Measurements from ENCODE around the gene ZNRF4. TPM values are rescaled to one million over a fixed set of nuclear protein-coding genes. Genes with fewer than 3 reads are reported as not detected.

The ZNRF4 gene
- not detected for total RNA-seq

DNA sequence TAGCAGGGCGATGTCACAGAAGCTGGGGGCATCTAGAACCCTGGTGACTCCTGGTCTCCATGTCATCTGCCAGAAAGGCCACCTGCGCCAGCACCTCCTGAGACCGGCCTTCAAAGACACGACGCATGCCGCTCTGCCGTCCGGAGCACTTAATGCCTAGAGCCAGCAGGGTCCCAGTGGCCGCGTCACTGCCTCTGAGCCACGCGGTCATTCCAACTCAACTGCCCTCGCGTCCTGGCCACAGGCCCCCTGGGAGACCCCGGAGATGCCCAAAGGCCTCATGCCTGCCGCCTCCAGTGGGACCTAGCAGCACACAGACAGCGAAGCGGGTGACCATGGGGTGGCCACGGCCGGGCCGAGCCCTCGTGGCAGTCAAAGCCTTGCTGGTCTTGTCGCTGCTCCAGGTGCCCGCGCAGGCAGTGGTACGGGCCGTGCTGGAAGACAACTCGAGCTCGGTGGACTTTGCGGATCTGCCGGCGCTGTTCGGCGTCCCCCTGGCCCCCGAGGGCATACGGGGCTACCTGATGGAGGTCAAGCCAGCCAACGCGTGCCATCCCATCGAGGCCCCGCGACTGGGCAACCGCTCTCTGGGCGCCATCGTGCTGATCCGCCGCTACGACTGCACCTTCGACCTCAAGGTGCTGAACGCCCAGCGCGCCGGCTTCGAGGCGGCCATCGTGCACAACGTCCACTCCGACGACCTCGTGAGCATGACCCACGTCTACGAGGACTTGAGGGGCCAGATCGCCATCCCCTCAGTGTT lies at the start of gene ZNRF4:
Gene ZNRF4 (plus strand): TSS at position 51 of the 763 bp plus-strand sequence. CDS start 75 bp downstream, at position 126.

Other genes starting within 250 kb of the ZNRF4 start
- gene PTPRS, start 114.6 kb upstream of the ZNRF4 start, total RNA-seq: under 1 TPM in 1 of 2 experiments, not detected in 1; 0.05 TPM
- under 1 TPM; 0.36 to 0.55 TPM for gene TINCR, start 112.5 kb downstream of the ZNRF4 start, total RNA-seq
- gene SAFB2, start 167.4 kb downstream of the ZNRF4 start, total RNA-seq: 10 to 100 TPM; 82.8 to 84.2 TPM
- 100 to 1,000 TPM; 119 to 125 TPM for gene SAFB, start 167.7 kb downstream of the ZNRF4 start, total RNA-seq
- 10 to 100 TPM; 48.0 to 49.3 TPM for gene MICOS13, start 225.1 kb downstream of the ZNRF4 start, total RNA-seq
- gene HSD11B1L, start 225.6 kb downstream of the ZNRF4 start, total RNA-seq: 1 to 10 TPM; 2.5 to 2.7 TPM
- 1,000 to 10,000 TPM; 1,238 to 1,320 TPM for gene RPL36, start 234.9 kb downstream of the ZNRF4 start, total RNA-seq

Measured in activated naive CD4-positive, alpha-beta T cell treated with anti-CD3 and anti-CD28 coated beads, Interleukin-2, amount 10 ng/mL, durations not matched to agents 5 hours and 36 hours (primary cell).